Vagina (tissue), 2 donors: Measurements from ENCODE around the gene PRDM7. TPM values are rescaled to one million over a fixed set of nuclear protein-coding genes. Genes with fewer than 3 reads are reported as not detected.

Experiments used
- DNase-seq, 2 donors: peaks; one replicate each; pipeline ENCODE4 v3.0.0-alpha.2; 2017; ENCODE audit errors: extremely low spot score in 2 of 2
- H3K27ac ChIP-seq: fragments of 200-600 bp; sonication (generic); one replicate; pipeline ENCODE4 v1.5.1; 2019
- H3K27me3 ChIP-seq: fragments of 200-600 bp; sonication (generic); one replicate; pipeline ENCODE4 v1.5.1; 2019
- H3K36me3 ChIP-seq, 2 donors: fragments of 200-600 bp; sonication (generic); one replicate each; pipeline ENCODE4 v1.5.1; 2017 to 2019
- H3K4me1 ChIP-seq: fragments of 200-600 bp; sonication (generic); one replicate; pipeline ENCODE4 v1.5.1; 2019
- H3K4me3 ChIP-seq, 2 donors: fragments of 200-600 bp; sonication (generic); 1 replicate in 1 of 2; 2 replicates in 1 of 2; pipeline ENCODE4 v1.5.1; 2016 to 2019
- H3K9me3 ChIP-seq: fragments of 200-600 bp; sonication (generic); one replicate; pipeline ENCODE4 v1.5.1; 2019
- CTCF ChIP-seq, 3 experiments: fragments of 450-650 bp in 2 of 3; fragments of 200-600 bp in 1 of 3; sonication (generic) in 1 of 3; IDR thresholded peaks; one replicate each; pipeline ENCODE4 v1.5.1; 2017 to 2019; ENCODE audit warnings: antibody characterized with exemption in 3 of 3, mild to moderate bottlenecking in 2 of 3, moderate library complexity in 2 of 3
- POLR2A ChIP-seq, 2 donors: fragments of 450-650 bp; IDR thresholded peaks; one replicate each; pipeline ENCODE4 v1.6.1; 2017; ENCODE audit warnings: antibody characterized with exemption in 2 of 2, mild to moderate bottlenecking in 2 of 2, moderate library complexity in 2 of 2
- POLR2AphosphoS5 ChIP-seq, 2 donors: sonication (generic); formaldehyde crosslinking; IDR thresholded peaks; one replicate each; pipeline ENCODE4 v1.9.0; 2017; ENCODE audit warnings: antibody characterized with exemption in 2 of 2, mild to moderate bottlenecking in 2 of 2, low read depth in 1 of 2; ENCODE audit not compliant: insufficient read depth in 1 of 2
- intact Hi-C: fragments of 100-400 bp; cut with DNase I; formaldehyde crosslinking; loops from one replicate; pipeline ENCODE4 v1.15.1; 2023
- total RNA-seq: library from RNA; depleted of rRNA; stranded (reverse); fragments of >200 nt; gene quantifications from one replicate; pipeline ENCODE4 v1.2.3, GENCODE V29; 2016

The PRDM7 gene
- total RNA-seq, 1 donor from 2014 or later, result not detected

GRCh38 chr16:90032674-90033331 lies 44.3 kb downstream of the PRDM7 start:
- no peak for TF ChIP-seq POLR2A (IDR thresholded peaks at IDR 0.05)
- TF ChIP-seq POLR2AphosphoS5 (IDR thresholded peaks at IDR 0.05; ENCODE audit: insufficient read depth in 1 of 2, low read depth in 1 of 2), result no peak
- TF ChIP-seq CTCF (IDR thresholded peaks at IDR 0.05), result no peak
- Histone ChIP-seq H3K4me3 (no peak overlapping the region), H3K27me3 (no peaks in the 10 kb centered on the region), H3K36me3 (peaks cover 0 to 46% of the 10 kb centered on the region in 2 donors), H3K9me3 (no peaks in the 10 kb centered on the region), H3K4me1 (no peaks in the 10 kb centered on the region), H3K27ac (no peak overlapping the region)
- intact Hi-C loops, result no loop called here
- no peak for DNase-seq

- peaks cover 0 to 39% of the 10 kb centered on the region in 2 donors for H3K36me3 ChIP-seq
- H3K9me3 ChIP-seq, result no peaks in the 10 kb centered on the region
- TF ChIP-seq CTCF (IDR thresholded peaks at IDR 0.05) (no peak), POLR2AphosphoS5 (IDR thresholded peaks at IDR 0.05; ENCODE audit: insufficient read depth in 1 of 2, low read depth in 1 of 2) (no peak), POLR2A (IDR thresholded peaks at IDR 0.05) (no peak)
- H3K4me1 ChIP-seq, result no peaks in the 10 kb centered on the region
- no peaks in the 10 kb centered on the region for H3K27me3 ChIP-seq
- H3K27ac ChIP-seq, result no peak overlapping the region
- no peak for DNase-seq
- no peak overlapping the region for H3K4me3 ChIP-seq
- intact Hi-C loops, result no loop called here
These were observed 45.0 kb downstream of the PRDM7 start for GRCh38 chr16:90031931-90032673.

- Histone ChIP-seq H3K36me3 (peaks cover 0 to 31% of the 10 kb centered on the region in 2 donors), H3K27ac (no peak overlapping the region), H3K4me1 (no peaks in the 10 kb centered on the region), H3K27me3 (no peaks in the 10 kb centered on the region), H3K4me3 (no peak overlapping the region), H3K9me3 (no peaks in the 10 kb centered on the region)
- TF ChIP-seq POLR2AphosphoS5 (IDR thresholded peaks at IDR 0.05; ENCODE audit: insufficient read depth in 1 of 2, low read depth in 1 of 2), result no peak
- intact Hi-C loops, result no loop called here
- no peak for DNase-seq
These were observed 45.8 kb downstream of the PRDM7 start for GRCh38 chr16:90031186-90031930.

GRCh38 chr16:90028985-90029384 lies 48.1 kb downstream of the PRDM7 start:
- intact Hi-C loops, result no loop called here
- no peak for TF ChIP-seq POLR2A (IDR thresholded peaks at IDR 0.05)
- TF ChIP-seq POLR2AphosphoS5 (IDR thresholded peaks at IDR 0.05; ENCODE audit: insufficient read depth in 1 of 2, low read depth in 1 of 2), result no peak
- TF ChIP-seq CTCF (IDR thresholded peaks at IDR 0.05), result no peak
- no peak for DNase-seq
- Histone ChIP-seq H3K36me3 (peaks cover 0 to 19% of the 10 kb centered on the region in 2 donors), H3K4me1 (no peaks in the 10 kb centered on the region), H3K27ac (no peak overlapping the region), H3K4me3 (no peak overlapping the region), H3K27me3 (no peaks in the 10 kb centered on the region), H3K9me3 (no peaks in the 10 kb centered on the region)

DNA sequence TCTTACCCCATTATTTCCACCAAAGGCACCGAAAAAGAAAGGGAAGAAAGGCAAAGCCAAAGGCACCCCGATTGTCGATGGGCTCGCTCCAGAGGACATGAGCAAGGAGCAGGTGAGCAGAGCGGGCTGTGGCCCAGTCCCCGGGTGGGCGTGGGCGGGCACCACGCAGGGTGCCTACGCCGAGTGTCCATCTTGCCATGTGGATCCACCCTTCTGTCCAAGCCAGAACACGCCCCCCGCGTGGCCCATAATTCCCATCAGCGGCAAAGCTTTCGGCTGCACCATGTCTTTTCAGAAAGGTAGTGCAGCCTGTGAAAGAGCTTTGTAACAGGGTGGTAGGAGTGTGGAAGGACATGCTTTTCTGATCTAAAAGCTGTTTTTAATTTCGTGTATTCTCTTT lies 49.5 kb downstream of the PRDM7 start:
- peaks cover 0 to 14% of the 10 kb centered on the region in 2 donors for H3K36me3 ChIP-seq
- peaks cover 11% of the 10 kb centered on the region for H3K4me1 ChIP-seq
- no peak for DNase-seq
- H3K27ac ChIP-seq, result no peak overlapping the region
- no peak for TF ChIP-seq CTCF (IDR thresholded peaks at IDR 0.05)
- no peak for TF ChIP-seq POLR2A (IDR thresholded peaks at IDR 0.05)
- no peak for TF ChIP-seq POLR2AphosphoS5 (IDR thresholded peaks at IDR 0.05; ENCODE audit: insufficient read depth in 1 of 2, low read depth in 1 of 2)
- H3K27me3 ChIP-seq, result no peaks in the 10 kb centered on the region
- no peak overlapping the region for H3K4me3 ChIP-seq
- H3K9me3 ChIP-seq, result no peaks in the 10 kb centered on the region
- intact Hi-C loops, result no loop called here
